Activated CD8-positive, alpha-beta memory T cell treated with anti-CD3 and anti-CD28 coated beads, Interleukin-2, amount 50 U/mL, for 4 hours (primary cell): ENCODE measurements around the gene RTTN.

ENCODE experiments used
- DNase-seq: peaks from one replicate; pipeline ENCODE4 v3.0.0-alpha.2; 2020

The RTTN gene

DNA sequence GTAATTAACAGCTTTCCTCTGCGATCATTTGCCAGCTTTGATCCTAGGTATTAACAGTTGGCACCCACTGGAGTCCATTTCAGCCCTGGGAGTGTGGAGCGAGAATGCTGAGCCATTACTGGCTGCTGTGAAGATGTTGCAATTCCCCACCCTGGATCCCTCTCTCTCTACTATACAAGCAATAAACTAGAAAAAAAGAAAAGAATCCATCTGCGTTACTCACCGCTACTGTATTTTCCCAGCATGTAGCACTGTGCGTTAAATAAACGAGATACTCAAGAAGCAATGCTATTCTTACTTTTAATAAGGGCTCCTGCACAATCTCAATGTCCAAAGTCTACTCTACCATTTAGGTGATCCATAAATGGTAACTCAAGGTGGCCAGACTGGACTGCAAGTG lies 8.5 kb downstream of the RTTN start:
- no peak for DNase-seq

DNA sequence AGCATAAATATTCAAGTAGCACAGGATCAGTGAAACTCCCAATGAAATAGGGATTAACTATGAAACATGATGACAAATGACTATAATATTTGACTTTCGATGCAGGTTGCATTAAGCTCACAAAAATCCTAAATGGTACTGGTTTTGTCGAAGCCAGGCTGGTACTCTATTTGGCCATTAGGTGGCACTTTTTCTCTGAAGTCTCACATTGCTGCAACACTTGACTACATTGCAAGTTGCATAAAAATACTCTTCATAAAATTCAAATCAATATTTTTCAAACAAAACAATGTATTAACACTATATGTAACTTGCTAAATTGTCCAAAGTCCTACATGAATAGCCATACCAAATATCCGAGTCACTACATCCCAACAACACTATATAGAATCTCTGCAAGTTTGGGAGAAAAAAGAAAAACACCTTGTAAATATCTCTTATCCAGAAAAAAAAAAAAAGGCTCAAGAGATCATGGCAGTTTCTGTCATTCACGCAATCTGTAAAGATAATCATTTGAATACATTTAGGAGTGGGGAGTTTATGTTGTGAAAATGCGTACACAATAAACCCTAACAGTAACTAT lies 9.5 kb downstream of the RTTN start:
- DNase-seq: no peak

DNA sequence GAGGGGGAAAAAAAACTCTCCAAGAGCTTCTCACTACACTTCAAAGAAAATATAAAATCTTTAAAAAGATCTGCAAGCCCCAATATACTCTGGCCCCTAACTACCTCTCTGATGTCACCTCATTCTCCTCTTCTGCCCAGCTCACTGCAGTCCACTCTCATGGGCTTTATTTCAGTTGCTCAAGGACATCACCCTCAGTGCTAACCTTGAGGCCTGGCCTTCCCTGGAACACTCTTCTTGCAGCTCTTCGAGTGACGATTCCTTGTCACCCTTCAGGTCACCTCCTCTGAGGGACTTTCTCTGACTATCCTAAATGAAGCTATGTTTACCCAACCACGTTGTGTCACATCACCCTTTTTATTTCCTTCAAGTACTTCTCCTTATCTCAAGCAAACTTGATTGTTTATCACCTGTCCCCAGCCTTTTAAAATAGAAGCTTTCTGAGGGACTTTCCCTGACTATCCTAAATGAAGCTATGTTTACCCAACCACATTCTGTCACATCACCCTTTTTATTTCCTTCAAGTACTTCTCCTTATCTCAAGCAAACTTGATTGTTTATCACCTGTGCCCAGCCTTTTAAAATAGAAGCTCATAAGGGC lies 10.4 kb downstream of the RTTN start:
- no peak for DNase-seq

DNA sequence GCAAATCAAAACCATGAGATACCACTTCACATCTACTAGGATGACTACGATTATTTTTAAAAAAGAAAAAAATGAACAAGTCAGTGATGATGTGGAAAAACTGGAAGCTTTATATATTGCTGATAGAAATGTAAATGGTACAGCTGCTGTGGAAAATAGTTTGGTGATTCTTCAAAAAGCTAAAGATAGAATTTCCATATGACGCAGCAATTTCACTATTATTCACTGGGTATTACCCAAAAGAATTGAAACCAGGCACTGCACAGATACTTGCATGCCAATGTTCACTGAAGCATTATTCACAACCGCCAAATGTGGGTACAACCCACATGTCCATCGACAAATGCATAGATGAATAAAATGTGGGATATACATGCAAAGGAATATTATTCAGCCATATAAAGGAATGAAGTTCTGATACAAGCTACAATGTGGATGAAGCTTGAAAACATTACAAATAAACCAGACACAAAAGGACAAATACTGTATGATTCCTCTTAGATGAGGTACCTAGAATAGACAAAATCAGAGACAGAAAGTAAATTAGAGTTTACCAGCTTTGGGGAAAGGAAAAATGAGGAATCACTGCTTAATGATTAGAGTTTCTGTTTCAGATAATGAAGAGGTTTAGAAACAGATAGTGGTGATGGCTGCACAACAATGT lies 11.1 kb downstream of the RTTN start:
- DNase-seq: no peak

DNA sequence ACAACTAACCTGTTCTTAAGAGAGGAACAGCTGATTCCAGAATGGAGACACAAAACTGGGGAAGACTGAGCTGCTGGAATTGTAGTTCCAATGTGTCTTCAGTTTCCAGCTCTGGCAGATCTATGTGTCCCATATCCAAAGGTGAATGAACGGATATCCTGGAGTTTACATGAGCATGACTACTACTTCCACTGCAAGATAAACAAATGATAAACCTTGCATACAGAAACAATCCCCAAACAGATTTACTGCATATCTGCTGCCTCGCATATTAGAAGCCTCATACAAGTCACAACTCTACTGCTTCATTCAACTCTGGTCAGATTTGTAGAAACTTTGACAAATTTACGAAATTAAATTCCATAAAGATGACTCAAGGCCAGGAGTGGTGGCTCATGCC lies 15.0 kb downstream of the RTTN start:
- no peak for DNase-seq

DNA sequence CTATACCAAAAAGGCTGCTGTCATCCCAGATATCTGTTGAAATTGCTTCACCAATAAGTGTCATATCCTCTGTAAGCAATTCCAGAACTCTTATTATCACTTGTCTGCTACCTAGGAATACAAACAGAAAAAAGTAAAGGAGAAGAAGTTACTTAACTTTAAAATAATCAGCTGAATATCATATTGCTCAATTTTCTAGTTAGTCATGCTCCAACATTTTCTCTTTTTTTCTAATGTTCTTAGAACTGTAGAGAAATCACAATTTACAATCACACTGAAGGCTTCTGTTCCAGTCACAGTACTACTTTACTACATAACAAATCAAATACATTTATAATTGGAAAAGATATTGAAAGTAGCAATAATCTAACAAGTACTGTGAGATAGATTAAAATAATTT lies 17.4 kb downstream of the RTTN start:
- no peak for DNase-seq

DNA sequence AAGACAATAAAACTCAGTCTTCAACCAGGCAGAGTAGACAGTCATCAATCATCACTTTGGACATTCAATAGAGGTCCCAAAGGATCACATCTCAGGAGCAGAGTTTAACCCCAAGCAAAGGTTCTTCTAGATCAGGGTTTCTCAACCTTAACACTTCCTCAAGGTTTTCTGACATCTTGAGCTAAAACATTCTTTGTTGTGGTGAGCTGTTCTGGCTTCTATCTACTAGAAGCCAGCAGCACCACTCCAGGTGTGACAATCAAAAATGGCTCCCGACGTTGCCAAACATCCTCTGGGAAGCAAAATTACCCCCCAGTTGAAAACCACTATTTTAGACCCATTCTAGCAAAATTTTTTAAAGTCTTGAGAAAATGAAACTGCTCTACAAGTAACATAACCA lies 22.0 kb downstream of the RTTN start:
- no peak for DNase-seq

DNA sequence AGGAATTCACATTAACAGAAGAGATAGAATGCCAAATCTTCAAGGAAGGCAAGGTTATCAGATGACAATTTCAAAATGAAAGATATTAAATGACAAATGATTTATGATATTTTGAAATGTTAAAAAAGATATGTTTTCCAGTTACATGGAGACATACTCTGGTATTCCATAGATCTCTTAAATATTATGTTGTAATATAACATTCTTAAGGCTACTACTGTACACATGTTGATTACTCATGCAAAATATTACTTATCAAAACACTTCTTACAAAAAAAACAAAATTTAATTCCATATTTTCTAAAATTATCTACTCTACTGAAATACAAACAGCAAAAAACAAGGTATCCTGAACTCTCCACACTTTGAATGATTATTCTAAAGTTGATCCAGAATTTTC lies 22.9 kb downstream of the RTTN start:
- no peak for DNase-seq

DNA sequence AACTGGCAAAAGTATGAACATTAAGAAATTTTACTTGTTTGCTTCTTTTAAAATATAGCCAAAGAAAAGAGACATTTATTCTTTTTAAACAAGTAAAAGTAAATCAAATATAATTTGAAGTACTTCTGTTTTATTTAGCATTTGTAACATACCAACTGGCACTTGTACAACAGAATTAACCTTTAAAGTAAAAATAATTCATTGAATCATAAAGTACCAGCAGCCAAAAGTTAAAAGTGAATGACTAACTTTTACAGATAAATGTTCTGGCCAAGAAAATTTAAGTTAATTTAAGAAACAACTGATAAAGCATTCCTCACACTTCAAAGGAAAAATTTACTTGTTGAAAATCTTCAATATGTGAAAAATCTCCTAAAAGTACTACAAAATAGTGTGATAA lies 23.8 kb downstream of the RTTN start:
- no peak for DNase-seq

DNA sequence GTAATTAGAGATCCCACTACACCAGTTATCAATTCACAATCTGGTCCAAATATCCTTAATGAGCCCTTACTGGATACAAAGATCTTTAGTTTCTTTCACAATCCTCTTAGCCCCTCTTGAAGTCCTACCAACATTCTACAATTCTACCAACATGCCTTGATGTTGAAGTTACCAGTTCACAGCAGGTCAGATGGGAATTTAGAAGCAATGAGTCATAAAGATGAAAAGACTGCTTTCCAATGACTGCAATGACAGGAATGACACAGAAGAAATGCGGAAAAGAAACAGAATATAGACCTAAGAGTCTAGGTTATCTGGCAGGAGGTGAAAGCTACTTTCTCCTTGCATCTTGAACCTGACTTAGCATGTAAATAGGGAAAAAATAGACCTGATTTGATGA lies 24.5 kb downstream of the RTTN start:
- no peak for DNase-seq

DNA sequence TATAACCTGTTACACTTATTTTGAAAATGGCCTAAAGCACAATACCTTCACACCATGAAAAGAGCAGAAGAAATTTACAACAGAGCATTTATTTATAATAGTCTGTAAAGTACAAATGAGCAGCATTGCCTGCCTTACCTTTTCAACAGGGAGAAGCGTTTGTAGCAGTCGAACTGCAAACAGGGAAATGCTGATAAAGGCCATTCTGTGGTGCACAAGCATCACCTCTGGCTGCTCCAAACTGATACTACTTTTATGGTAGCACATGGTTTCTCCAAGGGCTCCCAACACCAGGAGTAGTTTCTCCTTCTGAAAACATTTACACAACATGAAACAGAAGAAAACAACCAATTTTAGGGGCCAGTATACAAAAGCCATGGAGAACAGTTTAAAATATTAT lies 28.9 kb downstream of the RTTN start:
- DNase-seq: no peak

DNA sequence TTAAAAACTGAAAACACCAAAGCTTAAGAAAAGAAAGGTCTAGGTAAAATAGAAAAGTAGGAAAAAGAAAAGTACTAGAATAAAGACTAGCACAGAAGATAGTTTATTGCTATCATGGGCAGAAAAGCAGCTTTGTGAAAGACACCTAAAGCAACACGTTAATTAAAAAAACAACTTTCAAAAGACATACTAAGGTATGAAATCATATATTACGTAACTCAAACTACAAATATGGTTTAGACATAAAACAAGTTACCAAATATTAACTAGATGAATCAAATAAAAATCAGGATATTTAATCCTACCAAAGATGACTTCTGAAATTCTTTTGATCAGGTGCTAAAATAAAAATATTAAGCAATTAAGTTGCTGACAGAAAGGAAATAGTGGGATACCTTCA lies 30.3 kb downstream of the RTTN start:
- no peak for DNase-seq

DNA sequence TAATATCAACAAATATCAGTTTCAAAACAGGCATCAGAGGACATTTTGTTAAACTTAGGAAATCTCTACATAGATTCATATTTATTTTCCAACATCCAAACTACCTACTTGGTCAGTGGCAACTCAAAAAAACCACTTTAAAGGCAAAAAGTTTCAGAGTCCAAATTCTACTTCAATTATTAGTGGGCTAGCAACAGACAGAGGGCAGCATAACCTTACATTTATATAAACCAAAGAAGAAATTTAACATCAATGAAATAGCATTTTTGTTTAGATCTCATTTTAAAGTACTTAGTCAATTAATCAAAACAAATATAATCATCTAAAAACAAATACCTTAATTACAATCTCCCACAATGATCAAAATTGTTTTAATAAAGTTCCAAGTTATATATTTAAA lies 33.3 kb downstream of the RTTN start:
- DNase-seq: no peak

DNA sequence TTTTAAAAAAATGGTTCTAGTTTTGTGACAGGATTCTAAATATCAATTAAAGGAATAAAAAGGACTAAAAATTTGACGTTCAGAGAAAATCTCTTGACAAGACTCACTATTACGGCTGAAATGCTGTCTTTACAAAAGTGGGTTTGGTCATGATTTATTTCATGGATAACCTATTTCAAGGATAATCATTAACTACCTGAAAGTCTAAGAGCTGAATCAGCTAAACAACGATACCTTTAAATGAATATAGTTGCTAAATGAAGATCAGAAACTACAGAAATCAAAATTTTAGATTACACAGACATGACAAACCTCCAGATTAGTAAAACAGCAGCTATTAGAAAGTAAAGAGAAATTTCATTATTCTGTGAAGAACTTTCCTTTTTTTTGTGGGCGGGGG lies 35.7 kb downstream of the RTTN start:
- no peak for DNase-seq

DNA sequence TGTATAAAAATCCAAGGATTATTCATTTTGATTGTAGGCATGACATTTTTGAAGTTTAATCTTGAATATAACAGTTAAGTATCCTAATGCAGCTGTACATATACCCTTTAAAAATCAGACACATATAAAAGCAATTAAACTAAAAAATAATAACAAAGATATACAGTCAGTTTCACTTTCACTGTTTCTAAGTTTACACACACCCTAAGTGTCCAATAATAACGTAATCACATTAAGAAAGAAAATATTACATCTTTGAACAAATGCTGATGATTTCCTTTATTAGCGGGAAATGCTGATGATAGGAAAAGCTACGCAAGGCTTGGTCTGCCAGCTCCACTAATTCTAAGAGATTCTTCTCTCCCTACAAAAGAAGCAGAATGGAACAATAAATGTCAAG lies 38.8 kb downstream of the RTTN start:
- no peak for DNase-seq

DNA sequence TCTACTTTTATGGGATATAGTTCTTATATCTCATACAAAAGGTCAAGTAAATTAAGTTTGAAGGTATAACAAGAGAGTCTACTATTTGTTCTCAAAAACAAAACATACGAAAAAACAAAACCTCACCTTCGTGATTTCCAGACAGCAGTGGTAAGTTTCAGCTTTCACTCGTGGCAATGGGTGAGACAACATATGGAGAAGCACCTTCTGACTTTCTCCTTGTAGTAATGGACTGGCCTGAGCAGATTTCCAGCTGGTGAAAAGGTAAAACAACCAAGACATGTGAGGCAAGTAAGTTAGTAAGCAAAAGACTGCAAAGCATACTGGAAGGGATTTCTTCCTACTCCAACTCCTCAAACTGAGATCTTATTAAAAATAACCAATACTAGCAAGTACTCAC lies 39.6 kb downstream of the RTTN start:
- DNase-seq: no peak

DNA sequence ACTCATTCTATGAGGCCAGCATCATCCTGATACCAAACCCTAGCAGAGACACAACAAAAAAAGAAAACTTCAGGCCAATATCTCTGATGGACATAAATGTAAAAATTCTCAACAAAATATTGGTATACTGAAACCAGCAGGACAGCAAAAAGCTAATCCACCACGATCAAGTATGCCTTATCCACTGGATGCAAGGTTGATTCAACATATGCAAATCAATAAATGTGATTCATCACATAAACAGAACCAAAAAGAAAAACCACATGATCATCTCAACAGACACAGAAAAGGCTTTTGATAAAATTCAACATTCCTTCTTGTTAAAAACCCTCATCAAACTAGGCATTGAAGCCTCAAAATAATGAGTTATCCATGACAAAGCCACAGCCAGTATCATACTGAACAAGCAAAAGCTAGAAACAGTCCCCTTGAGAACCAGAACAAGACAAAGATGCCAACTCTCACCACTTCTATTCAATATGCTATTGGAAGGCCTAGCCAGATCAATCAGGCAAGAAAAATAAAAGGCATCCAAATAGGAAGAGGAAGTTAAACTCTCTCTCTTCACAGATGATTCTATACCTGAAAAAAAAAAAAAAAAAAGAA lies 45.3 kb downstream of the RTTN start:
- DNase-seq: no peak

DNA sequence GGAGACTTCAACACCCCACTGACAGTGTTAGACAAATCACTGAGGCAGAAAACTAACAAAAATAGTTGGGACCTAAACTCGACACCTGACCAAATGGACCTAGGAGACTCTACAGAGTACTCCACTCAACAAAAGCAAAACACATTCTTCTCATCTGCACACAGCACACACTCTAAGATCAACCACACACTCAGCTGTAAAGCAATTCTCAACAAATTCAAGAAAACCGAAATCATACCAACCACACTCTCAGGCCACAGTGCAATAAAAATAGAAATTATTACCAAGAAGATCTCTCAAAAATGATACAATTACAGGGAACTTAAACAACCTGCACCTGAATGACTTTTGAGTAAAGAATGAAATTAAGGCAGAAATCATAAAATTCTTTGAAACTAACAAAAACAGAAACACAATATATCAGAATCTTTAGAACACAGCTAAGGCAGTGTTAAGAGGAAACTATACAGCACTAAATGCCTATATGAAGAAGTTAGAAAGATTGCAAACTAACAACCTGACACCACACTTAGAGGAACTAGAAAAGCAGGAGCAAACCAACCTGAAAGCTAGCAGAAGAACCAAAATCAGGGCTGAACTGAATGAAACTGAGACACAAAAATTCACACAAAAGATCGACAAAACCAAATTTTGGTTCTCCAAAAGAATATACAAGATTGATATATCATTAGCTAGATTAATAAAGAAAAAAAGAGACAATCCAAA lies 46.3 kb downstream of the RTTN start:
- DNase-seq: no peak

DNA sequence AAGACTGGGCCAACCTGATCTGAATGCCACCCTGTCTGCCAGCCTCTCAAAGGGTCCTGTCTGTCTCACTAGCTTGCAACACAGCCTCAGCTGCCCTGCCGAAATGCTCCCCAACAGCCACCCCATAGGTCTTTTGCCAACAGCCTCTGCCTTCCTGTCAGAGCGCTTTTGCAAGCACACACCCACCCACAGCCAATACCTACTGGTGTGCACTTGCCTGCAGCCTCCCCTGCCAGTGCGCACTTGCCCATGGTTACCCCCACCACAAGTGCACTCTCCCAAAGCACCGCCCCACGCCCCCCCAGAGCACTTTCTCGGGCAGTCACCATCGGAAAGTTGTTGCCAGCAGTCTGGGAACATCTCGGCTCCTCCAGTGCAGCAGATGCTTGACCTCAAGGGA lies 48.6 kb downstream of the RTTN start:
- no peak for DNase-seq

DNA sequence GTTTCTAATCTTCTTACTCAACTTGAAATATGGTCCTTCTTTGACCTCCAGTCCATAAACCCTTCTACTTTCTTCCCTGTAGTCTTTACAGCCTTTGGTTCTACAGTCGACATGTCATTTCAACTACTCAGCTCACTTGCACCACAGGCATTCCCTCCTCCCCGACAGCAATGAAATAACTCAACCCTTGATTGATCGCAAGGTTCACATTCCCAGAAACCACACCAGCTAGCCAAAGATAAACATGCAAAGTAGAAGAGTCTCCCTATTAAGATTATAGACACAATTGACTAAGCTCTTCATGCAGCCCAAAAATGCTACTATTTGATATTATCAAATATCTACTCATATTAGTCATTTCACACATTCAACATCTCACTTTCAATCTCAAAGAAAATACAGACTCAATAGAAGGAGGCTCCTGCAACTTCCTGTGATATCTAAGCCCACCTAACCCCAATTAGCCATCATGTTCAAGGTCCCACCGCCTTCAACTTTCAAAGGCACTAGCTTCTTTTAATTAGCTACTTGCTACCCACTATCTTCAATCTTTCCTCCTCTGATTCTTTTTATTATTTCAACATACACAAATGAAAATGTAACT lies 50.8 kb downstream of the RTTN start:
- no peak for DNase-seq

DNA sequence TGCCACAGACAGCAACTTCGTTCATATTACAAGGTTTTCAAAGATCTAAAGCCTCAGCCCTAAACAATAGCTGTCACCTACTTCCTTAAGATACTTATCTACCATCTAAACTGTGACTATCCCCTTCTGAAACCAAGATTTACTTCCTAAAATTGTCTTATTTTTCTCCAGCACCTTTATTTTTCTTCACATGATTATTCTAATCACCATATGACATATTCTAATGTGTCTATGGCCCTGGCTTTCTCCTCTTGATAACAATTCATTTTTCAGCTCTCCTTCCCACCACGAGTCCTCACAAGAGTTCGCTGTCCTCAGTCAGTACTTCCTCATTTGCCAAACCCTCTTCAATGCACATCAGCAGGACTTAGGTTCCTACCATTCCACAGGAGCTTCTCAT lies 53.9 kb downstream of the RTTN start:
- DNase-seq: no peak

DNA sequence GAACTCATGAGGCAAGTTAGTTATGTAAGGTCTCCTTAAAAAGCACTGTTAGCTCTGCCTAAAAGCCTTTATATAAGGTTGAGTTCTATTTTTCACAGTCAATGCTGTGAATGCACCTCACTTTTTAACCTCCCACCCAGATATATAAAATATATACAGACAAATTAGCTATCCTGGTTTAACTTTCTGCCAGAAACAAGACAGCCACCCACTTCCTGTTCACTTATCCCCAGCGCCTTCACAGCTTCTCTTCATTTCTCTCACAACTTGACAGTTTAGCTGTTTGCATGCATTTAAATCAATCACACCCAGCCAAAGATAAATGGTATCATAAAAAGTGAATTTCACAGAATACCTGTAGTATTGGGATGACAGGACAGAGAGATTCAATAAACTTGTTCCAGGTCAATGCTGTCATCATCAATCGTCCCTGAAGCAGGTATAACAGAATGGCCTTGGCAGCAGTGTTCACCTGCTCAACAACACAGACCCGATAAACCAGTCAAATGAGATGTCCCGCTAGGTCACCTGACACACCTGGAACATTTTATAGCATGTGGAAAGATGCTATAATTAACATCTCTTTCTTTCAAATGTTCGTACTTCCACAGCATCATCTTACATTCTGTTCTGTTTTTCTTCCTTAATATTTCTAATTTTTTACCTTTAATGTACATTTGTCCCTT lies 55.7 kb downstream of the RTTN start:
- no peak for DNase-seq

DNA sequence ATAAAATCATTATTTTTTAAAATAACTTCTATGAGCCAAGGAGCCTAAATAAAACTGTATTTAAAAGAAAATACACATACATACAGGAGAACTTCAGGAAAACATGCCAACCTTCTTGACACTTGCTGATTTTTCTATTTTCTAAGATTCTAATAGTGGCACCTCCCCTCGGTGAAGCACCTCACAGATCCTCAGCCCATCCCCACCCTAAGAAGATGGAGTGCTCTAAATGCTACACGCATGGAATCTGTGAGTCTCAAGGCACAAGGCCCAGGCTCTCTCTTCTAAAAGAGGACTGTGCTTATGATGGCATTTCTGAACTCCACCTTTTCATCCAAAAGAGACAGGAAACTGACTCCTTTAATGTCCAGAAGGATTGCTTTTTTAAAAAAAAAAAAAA lies 56.3 kb downstream of the RTTN start:
- no peak for DNase-seq
